ENCODE data around the gene CAV1.
"Not testable (repeated sequence)": the region's sequence is repeated elsewhere in the genome, so short reads cannot be mapped to it uniquely, and the experiment has no call there.

The CAV1 gene

DNA sequence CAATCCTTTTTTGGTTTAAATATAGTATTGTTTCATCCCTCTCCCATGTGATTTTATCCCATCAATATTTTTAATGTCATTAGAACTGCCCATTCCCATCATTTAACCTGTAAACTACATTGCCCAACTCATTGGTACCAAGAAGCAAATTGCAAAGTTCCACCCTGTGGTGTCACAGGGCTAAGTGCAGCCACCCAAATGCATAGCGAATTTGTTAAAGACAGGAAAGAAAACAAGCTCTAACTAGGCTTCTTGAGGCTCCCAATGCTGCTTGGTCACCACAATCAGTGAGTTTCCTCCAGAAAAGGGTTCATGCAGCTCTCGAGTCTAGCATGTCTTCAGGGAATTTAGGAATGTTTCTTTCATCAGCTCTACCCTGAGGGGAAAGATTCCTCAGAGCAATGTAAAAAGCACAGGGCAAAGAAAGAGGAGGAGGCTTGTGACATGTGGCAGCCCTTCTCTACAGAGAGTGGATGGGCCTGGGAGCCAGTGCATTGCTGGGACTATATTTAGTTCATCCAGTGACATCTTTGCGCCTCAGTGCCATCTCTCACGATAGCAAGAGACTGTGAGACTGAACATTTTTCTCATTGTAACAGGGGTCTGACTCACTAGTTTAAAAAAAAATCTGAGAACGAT lies 58.1 kb downstream of the CAV1 start:
- DNase-seq (ENCODE audit: low read depth, low spot score), result no peak

DNA sequence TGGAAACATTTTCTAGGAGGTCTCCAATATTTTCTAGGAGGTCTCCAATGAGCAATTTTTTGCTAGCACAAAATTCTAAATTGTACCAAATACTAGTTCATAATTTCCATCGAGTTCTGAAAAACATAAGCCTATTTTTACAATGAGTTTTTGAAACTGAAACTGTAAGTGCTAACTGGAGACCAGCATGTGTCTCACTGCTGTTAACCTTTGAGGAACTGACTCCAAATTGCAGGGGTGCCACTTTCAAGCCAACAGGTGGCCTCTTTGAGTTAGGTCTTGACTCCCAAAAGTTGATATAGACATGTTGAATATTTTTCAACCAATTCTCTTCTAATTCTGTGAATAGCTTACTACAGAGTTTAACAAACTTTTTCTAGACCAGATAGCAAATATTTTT lies 58.8 kb downstream of the CAV1 start:
- DNase-seq (ENCODE audit: low read depth, low spot score), result no peak

GRCh38 chr7:116584721-116585120 lies 59.9 kb downstream of the CAV1 start:
- no peak for DNase-seq (ENCODE audit: low read depth, low spot score)

DNA sequence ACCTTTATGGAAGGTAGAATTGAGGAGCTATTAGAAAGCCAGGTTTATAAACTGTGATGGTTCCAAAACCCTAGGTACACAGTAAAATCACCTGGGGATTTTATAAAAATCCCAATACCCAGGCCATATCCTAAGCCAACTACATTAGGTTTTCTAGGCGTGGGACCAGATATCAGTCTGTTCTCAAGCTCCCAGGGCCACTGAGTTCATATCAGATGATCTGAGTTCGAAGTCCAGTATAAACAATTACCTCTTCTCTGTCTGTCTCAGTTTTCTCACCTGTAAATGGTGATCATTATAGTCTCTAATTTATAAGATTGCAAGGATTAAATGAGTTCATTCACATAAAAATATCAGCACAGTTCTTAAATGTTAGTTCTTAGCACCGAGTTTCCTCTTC lies 60.6 kb downstream of the CAV1 start:
- no peak for DNase-seq (ENCODE audit: low read depth, low spot score)

GRCh38 chr7:116585967-116586366 lies 61.1 kb downstream of the CAV1 start:
- DNase-seq (ENCODE audit: low read depth, low spot score), result no peak

GRCh38 chr7:116587200-116587599 lies 62.4 kb downstream of the CAV1 start:
- not testable (repeated sequence) for DNase-seq (ENCODE audit: low read depth, low spot score)

- no peak for DNase-seq (ENCODE audit: low read depth, low spot score)
These were observed 63.4 kb downstream of the CAV1 start for GRCh38 chr7:116588225-116588624.

- DNase-seq (ENCODE audit: low read depth, low spot score), result no peak
These were observed 64.1 kb downstream of the CAV1 start for GRCh38 chr7:116588641-116589594.

- no peak for DNase-seq (ENCODE audit: low read depth, low spot score)
These were observed 66.6 kb downstream of the CAV1 start for GRCh38 chr7:116591202-116592040.

GRCh38 chr7:116592041-116592355 lies 67.2 kb downstream of the CAV1 start:
- no peak for DNase-seq (ENCODE audit: low read depth, low spot score)

GRCh38 chr7:116592445-116592844 lies 67.6 kb downstream of the CAV1 start:
- DNase-seq (ENCODE audit: low read depth, low spot score), result no peak

GRCh38 chr7:116593359-116594075 lies 68.7 kb downstream of the CAV1 start:
- no peak for DNase-seq (ENCODE audit: low read depth, low spot score)

DNA sequence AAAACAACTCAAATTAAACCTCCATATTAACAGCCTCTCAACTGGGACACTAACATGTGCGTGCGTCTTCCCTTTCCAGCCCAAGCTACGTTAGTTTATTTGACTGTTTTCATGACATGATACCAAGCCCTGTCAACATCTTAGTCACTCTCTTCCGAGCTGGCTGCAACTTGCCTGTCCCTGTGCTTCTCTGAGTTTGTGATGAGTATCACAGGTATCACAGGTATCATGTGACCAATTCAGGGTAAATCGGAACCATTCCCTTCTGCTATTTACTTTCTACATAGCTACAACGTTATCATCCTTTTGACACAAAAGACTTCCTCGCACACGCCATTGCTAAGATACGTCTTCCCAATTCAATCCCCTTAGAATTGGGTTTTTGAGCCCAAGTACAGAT lies 70.2 kb downstream of the CAV1 start:
- DNase-seq (ENCODE audit: low read depth, low spot score), result no peak

DNA sequence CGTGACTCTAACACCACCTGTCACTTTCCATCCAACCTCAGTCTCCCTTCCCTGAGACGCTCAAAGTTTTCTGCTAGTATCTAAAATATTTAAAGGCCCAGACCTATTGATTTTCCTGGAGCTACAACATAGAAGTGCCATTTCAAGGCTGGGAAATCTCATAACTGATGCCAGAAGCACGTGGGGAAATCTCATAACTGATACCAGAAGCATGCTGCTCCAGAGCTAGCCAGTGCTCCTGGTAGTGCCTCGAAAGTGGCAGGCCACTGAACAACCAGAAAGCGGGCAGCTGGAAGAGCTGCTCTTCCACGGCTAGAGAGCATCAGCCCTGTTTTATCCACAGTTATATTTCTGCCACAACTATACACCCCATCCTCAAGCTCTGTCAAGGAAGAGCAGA lies 72.5 kb downstream of the CAV1 start:
- DNase-seq (ENCODE audit: low read depth, low spot score), result no peak

DNA sequence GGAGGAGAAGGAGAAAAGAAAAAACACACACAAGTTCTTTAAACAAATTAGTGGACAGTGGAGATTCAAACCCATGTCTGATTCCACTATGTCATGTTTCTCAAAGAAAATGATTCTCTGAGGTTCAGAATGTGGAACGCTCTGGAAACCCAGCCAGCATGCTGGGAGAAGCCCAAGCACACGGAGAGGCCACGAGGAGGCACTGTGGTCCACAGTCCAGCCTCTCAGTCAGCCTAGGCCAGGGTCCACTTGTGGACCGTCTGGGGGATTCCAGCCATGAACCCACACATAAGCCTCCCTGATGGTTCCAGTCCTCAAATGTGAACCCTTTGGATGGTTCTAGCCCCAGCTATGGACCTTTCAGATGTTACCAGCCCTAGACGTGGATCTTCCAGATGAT lies 73.4 kb downstream of the CAV1 start:
- no peak for DNase-seq (ENCODE audit: low read depth, low spot score)

DNA sequence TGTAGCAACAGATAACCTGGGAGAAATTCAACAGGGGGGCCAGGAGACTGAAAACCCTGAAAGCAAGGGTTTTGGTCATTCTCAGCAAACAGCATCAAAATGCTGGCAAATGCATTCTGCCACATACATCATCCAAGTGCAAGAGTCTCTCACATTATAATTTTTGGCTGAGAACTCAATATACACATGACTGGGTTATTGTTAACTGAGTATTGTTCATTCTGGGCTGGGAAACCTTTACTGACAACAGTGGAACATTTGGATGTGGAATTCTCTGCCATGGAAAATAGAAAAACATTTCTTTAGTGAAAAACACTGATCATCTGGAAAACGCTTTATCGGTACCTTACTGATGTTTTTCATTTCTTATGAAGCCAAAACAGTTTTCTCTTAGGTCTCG lies 74.0 kb downstream of the CAV1 start:
- no peak for DNase-seq (ENCODE audit: low read depth, low spot score)

DNA sequence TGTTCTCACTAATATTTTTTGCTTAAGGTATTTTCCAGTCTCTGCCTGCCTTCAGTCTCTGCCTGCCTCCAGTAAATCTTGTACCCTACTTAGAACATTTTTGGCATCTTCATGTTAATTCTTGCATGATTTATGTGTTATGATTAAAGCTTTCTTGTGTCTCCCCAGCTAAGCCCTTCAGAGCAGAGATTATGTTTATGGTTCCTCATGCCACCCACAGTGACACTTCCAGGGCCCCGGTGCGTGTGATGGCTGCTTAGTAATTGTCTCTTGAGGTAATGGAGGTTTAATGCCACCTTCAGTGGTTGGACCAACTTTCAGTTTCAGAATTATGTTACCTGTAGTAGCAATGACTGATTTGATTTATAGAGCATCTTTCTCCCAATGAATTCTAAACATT lies 76.6 kb downstream of the CAV1 start:
- DNase-seq (ENCODE audit: low read depth, low spot score), result no peak

GRCh38 chr7:116607299-116607698 lies 82.5 kb downstream of the CAV1 start:
- no peak for DNase-seq (ENCODE audit: low read depth, low spot score)

DNA sequence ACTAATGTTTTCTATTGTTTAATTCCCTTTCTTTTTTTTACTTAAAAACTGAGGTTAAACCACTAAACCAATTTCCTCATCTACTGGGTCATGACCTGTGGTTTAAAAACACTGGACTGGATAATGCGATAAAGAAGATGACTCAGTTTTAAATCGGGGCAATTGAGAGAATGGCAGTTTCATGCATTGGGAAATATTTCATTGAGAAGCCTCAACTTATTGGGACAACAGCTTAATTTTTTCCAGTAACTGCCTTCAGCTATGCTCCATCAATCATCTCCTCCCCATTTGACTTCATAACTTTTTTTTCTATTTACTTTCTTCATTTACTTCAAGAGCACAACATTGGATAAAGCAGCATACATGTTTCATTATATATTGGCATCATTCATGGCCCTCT lies 85.4 kb downstream of the CAV1 start:
- DNase-seq (ENCODE audit: low read depth, low spot score), result no peak

DNA sequence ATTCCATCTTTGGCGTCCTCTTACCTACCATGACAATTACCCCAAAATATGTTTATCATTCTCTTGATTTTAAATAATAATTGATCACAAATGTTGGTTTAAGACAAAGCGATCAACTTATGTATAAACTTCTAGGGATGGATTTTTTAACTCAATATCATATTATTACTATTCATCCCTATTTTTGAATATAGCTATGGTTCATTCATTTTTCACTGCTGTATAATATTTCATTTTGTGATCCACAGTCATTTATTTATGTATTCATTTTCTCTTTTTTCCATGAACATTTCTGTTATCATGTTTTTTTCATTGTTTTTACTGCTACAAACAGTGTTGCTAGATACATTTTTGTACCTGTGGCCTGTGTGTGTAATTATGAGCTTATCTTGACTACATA lies 85.9 kb downstream of the CAV1 start:
- no peak for DNase-seq (ENCODE audit: low read depth, low spot score)

Measured in activated CD4-positive, CD25-positive, alpha-beta regulatory T cell treated with anti-CD3 and anti-CD28 coated beads, Interleukin-2, amount 50 U/mL, for 16 hours (primary cell).